Measurements from ENCODE around the gene CPNE9.

CPNE9 gene, protein sequence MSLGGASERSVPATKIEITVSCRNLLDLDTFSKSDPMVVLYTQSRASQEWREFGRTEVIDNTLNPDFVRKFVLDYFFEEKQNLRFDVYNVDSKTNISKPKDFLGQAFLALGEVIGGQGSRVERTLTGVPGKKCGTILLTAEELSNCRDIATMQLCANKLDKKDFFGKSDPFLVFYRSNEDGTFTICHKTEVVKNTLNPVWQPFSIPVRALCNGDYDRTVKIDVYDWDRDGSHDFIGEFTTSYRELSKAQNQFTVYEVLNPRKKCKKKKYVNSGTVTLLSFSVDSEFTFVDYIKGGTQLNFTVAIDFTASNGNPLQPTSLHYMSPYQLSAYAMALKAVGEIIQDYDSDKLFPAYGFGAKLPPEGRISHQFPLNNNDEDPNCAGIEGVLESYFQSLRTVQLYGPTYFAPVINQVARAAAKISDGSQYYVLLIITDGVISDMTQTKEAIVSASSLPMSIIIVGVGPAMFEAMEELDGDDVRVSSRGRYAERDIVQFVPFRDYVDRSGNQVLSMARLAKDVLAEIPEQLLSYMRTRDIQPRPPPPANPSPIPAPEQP

DNA sequence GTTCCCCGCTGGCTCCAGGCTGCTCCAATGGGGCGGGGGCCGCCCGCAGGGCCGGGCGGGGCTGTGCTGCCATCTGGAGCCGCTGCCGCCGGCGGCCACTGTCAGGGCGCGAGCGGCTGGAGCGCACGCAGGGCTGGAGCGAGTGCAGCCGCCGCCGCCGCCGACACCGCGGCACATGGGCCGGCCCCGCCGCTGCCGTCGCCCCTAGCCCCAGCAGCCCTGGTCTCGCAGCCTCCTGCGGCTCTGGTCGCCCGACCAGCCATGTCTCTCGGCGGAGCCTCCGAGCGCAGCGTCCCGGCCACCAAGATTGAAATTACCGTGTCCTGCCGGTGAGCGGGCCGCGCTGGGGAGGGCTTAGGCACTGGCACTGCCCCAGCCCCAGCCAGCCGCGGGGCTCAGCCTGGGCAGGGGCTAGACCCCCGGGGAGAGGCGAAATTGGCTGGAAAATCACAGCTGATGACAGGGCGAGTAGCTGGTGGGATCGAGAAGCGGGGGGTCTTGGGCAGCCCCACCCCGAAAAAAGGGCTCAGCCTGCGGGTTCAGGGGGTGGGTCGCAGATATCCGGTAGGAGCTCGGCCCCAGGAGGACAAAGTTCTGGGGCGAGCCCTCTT, at the start of gene CPNE9:
CPNE9 (plus strand) TSS at position 98 of the 611 bp plus-strand sequence; CDS start at position 262, 164 bp downstream.
- DNase-seq (ENCODE audit: low read depth in 2 of 2): no peak
- peak within 1 kb of the TSS; percentile 27 to 32 for H3K4me3 ChIP-seq (replicated peaks in 1 of 2; ENCODE audit: low read depth in 2 of 2, low read length in 2 of 2)
- TF ChIP-seq, protein P1, sequence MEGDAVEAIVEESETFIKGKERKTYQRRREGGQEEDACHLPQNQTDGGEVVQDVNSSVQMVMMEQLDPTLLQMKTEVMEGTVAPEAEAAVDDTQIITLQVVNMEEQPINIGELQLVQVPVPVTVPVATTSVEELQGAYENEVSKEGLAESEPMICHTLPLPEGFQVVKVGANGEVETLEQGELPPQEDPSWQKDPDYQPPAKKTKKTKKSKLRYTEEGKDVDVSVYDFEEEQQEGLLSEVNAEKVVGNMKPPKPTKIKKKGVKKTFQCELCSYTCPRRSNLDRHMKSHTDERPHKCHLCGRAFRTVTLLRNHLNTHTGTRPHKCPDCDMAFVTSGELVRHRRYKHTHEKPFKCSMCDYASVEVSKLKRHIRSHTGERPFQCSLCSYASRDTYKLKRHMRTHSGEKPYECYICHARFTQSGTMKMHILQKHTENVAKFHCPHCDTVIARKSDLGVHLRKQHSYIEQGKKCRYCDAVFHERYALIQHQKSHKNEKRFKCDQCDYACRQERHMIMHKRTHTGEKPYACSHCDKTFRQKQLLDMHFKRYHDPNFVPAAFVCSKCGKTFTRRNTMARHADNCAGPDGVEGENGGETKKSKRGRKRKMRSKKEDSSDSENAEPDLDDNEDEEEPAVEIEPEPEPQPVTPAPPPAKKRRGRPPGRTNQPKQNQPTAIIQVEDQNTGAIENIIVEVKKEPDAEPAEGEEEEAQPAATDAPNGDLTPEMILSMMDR (IDR thresholded peaks at IDR 0.05; ENCODE audit: low read depth, low read length): no peak

DNA sequence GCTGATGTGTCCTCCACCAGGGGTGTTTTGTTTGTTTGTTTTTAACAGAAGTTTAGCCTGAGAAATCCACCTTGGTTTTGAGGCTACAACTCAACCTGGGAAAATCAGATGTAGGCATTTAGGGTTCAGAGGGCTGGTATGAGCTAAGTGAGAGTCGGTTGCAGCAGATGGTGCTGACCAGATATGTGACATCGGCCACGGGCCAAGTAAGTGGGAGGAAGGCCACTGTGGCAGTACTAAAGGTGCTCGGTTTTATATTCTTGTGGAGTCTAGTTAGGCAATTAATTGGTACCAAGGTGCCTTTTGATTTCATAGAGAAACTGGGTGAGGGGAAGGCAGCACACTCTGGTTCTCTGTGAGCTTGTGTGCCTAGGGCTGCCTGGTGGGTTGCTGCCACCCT, 43.8 kb upstream of the CPNE9 start:
- H3K4me3 ChIP-seq (replicated peaks in 1 of 2; ENCODE audit: low read depth in 2 of 2, low read length in 2 of 2): no peak overlapping the region
- TF ChIP-seq, protein P1 (IDR thresholded peaks at IDR 0.05; ENCODE audit: low read depth, low read length): no peak
- no peak for DNase-seq (ENCODE audit: low read depth in 2 of 2)

DNA sequence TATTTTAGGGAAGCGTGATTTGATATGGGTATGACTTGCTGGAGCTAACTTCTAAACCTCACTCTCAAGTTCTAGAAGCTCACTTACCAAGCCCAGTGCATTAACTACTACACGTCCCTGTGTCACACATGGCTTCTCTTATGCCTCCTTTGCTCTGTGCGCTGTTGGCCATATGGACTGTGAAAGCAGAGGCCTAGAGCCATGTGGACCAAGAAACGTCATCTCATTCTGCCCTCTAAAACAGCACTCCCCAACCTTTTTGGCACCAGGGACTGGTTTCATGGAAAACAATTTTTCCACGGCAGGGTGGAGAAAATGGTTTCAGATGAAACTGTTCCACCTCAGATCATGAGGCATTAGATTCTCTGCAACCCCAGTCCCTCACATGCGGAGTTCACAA, 42.7 kb upstream of the CPNE9 start:
- no peak overlapping the region for H3K4me3 ChIP-seq (replicated peaks in 1 of 2; ENCODE audit: low read depth in 2 of 2, low read length in 2 of 2)
- DNase-seq (ENCODE audit: low read depth in 2 of 2): no peak
- TF ChIP-seq, protein P1 (IDR thresholded peaks at IDR 0.05; ENCODE audit: low read depth, low read length): no peak

DNA sequence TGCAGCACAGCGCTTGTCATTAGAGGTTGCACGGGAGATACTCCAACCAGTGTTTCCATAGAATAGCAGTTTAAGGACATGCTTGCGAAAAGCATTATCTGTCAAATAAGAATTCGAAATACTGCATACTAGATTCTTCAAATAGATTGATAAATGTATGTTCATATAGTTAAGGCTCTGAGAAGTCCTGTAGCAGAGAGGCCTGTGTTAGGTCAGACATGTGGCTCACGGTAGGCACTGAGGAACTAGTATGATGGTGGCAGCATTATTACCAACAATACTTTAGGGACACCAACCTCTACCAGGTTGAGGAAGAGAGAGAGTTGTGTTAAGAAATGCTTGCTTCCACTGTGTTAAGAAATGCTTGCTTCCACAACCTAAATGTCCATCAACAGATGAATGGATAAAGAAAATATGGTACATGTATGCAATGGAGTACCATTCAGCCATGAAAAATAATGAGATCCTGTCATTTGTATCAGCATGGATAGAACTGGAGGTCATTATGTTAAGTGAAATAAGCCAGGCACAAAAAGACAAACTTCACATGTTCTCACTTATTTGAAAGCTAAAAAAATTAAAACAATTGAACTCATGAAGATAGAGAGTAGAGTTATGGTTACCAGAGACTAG, 39.4 kb upstream of the CPNE9 start:
- TF ChIP-seq, protein P1 (IDR thresholded peaks at IDR 0.05; ENCODE audit: low read depth, low read length): no peak
- no peak for DNase-seq (ENCODE audit: low read depth in 2 of 2)
- no peak overlapping the region for H3K4me3 ChIP-seq (replicated peaks in 1 of 2; ENCODE audit: low read depth in 2 of 2, low read length in 2 of 2)

DNA sequence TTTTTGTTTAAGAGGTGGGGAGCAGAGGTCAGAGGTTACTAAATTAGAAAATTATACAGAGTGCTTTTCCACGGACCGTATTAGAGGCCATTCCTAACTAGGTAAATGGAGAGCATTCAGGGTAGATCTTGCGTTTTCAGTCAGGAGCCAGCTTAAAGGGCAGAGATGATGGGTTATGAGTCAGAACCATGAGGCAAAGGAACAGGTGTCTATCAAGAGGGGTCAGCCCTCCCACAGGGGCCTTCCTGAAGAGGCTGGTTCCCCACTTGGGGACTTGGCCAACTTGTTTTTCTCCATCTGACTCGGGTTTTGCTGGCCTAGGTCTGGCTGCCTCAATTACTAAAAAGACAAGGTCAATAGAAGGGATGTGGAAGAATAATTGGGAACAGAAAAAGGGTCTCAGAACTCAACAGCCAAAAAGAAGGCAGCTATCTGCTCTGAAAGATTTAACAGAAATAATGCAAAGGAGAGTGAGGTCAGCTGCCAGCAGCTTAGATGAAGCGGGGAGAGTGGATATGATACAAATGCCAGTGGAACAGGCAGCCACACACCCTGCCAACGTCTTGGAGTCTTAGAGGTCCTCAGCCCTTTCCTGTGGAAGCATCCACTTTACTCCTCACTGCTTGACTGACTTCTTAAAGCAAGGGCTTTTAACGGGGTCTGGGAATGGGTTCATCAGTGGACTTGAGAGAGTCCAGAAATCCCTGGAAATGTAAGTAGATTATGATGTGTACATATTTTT, 36.8 kb upstream of the CPNE9 start:
- TF ChIP-seq, protein P1 (IDR thresholded peaks at IDR 0.05; ENCODE audit: low read depth, low read length): no peak
- H3K4me3 ChIP-seq (replicated peaks in 1 of 2; ENCODE audit: low read depth in 2 of 2, low read length in 2 of 2): no peak overlapping the region
- no peak for DNase-seq (ENCODE audit: low read depth in 2 of 2)

DNA sequence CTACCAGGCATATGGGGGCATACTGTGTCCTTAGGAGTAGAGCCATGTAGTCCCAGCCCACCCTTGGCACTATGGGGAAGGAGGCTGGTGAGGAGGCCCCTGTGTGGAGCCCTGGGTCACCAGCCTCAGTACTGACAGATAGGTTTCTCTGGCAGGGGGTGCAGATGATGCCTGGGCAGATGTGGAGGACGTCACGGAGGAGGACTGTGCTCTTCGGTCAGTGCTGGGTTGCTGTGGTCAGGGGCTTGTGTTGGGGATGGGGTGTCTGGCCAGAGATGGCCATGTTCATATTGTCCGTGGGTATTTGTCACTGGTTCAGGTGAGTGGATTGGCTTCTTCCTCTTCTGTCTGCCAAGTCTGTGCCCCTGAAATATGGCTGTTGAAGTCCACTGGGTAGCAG, 34.4 kb upstream of the CPNE9 start:
- DNase-seq (ENCODE audit: low read depth in 2 of 2): no peak
- H3K4me3 ChIP-seq (replicated peaks in 1 of 2; ENCODE audit: low read depth in 2 of 2, low read length in 2 of 2): no peak overlapping the region
- TF ChIP-seq, protein P1 (IDR thresholded peaks at IDR 0.05; ENCODE audit: low read depth, low read length): no peak
